ENCODE data around the gene TOE1.

TOE1 gene

GRCh38 chr1:45345014-45345413, 5.0 kb downstream of the TOE1 start:
- H3K4me3 ChIP-seq: no peak overlapping the region
- no peak overlapping the region for H3K27ac ChIP-seq
- no peak overlapping the region for H3K9ac ChIP-seq (ENCODE audit: insufficient read length)
- H3K36me3 ChIP-seq (ENCODE audit: insufficient read depth, low read length): peaks cover 31% of the 10 kb centered on the region
- no peak for TF ChIP-seq POLR2AphosphoS5 (IDR thresholded peaks at IDR 0.05; ENCODE audit: borderline replicate concordance, low read depth, low read length)
- no peaks in the 10 kb centered on the region for H3K9me3 ChIP-seq (ENCODE audit: low read depth, low read length)
- no peak for DNase-seq (ENCODE audit: low read depth, low spot score)

- no peak overlapping the region for H3K9ac ChIP-seq (ENCODE audit: insufficient read length)
- TF ChIP-seq POLR2AphosphoS5 (IDR thresholded peaks at IDR 0.05; ENCODE audit: borderline replicate concordance, low read depth, low read length): peak; percentile 24; the same call in 1 of the 2 replicates
- no peak for TF ChIP-seq FOXP2 (optimal IDR thresholded peaks at IDR 0.05; ENCODE audit: control extremely low read depth, extremely low read length, insufficient read depth)
- no peak overlapping the region for H3K27ac ChIP-seq
- H3K36me3 ChIP-seq (ENCODE audit: insufficient read depth, low read length): peaks cover 29% of the 10 kb centered on the region
- no peaks in the 10 kb centered on the region for H3K9me3 ChIP-seq (ENCODE audit: low read depth, low read length)
- DNase-seq (ENCODE audit: low read depth, low spot score): no peak
- H3K4me3 ChIP-seq: no peak overlapping the region
These were observed 6.5 kb downstream of the TOE1 start for GRCh38 chr1:45346473-45346872.

- TF ChIP-seq FOXP2 (optimal IDR thresholded peaks at IDR 0.05; ENCODE audit: control extremely low read depth, extremely low read length, insufficient read depth) (no peak), POLR2AphosphoS5 (IDR thresholded peaks at IDR 0.05; ENCODE audit: borderline replicate concordance, low read depth, low read length) (no peak), EZH2 (IDR thresholded peaks at IDR 0.05) (no peak)
- Histone ChIP-seq H3K27ac (no peak overlapping the region), H3K36me3 (ENCODE audit: insufficient read depth, low read length) (peaks cover 13% of the 10 kb centered on the region)
These were observed 8.1 kb downstream of the TOE1 start for GRCh38 chr1:45348020-45348419.

GRCh38 chr1:45348609-45348965, 8.6 kb downstream of the TOE1 start:
- peaks cover 8% of the 10 kb centered on the region; the same call in 1 of the 2 replicates for H3K36me3 ChIP-seq (ENCODE audit: insufficient read depth, low read length)
- TF ChIP-seq EZH2 (IDR thresholded peaks at IDR 0.05) (no peak), POLR2AphosphoS5 (IDR thresholded peaks at IDR 0.05; ENCODE audit: borderline replicate concordance, low read depth, low read length) (no peak), FOXP2 (optimal IDR thresholded peaks at IDR 0.05; ENCODE audit: control extremely low read depth, extremely low read length, insufficient read depth) (no peak)
- H3K9ac ChIP-seq (ENCODE audit: insufficient read length): no peak overlapping the region
- DNase-seq (ENCODE audit: low read depth, low spot score): no peak
- no peaks in the 10 kb centered on the region for H3K9me3 ChIP-seq (ENCODE audit: low read depth, low read length)
- H3K27ac ChIP-seq: no peak overlapping the region
- no peak overlapping the region for H3K4me3 ChIP-seq

More at GRCh38 chr1:45348020-45348419, 8.1 kb downstream of the TOE1 start:
- Histone ChIP-seq H3K9me3 (ENCODE audit: low read depth, low read length) (no peaks in the 10 kb centered on the region), H3K4me3 (no peak overlapping the region), H3K9ac (ENCODE audit: insufficient read length) (no peak overlapping the region)
- no peak for DNase-seq (ENCODE audit: low read depth, low spot score)

- no peak for DNase-seq (ENCODE audit: low read depth, low spot score)
- Histone ChIP-seq H3K9ac (ENCODE audit: insufficient read length) (no peak overlapping the region), H3K27ac (no peak overlapping the region)
These were observed 9.2 kb downstream of the TOE1 start for GRCh38 chr1:45348966-45349677.

GRCh38 chr1:45351508-45351907, 11.5 kb downstream of the TOE1 start:
- DNase-seq (ENCODE audit: low read depth, low spot score): no peak
- Histone ChIP-seq H3K27ac (no peak overlapping the region), H3K9me3 (ENCODE audit: low read depth, low read length) (no peaks in the 10 kb centered on the region), H3K9ac (ENCODE audit: insufficient read length) (no peak overlapping the region), H3K36me3 (ENCODE audit: insufficient read depth, low read length) (no peaks in the 10 kb centered on the region), H3K4me3 (no peak overlapping the region)
- no peak for TF ChIP-seq FOXP2 (optimal IDR thresholded peaks at IDR 0.05; ENCODE audit: control extremely low read depth, extremely low read length, insufficient read depth)
- TF ChIP-seq EZH2 (IDR thresholded peaks at IDR 0.05): no peak
- no peak for TF ChIP-seq POLR2AphosphoS5 (IDR thresholded peaks at IDR 0.05; ENCODE audit: borderline replicate concordance, low read depth, low read length)

More at GRCh38 chr1:45348966-45349677, 9.2 kb downstream of the TOE1 start:
- no peaks in the 10 kb centered on the region for H3K9me3 ChIP-seq (ENCODE audit: low read depth, low read length)
- no peak overlapping the region for H3K4me3 ChIP-seq
- H3K36me3 ChIP-seq (ENCODE audit: insufficient read depth, low read length): peaks cover 2% of the 10 kb centered on the region; the same call in 1 of the 2 replicates
- no peak for TF ChIP-seq EZH2 (IDR thresholded peaks at IDR 0.05)
- no peak for TF ChIP-seq POLR2AphosphoS5 (IDR thresholded peaks at IDR 0.05; ENCODE audit: borderline replicate concordance, low read depth, low read length)
- TF ChIP-seq FOXP2 (optimal IDR thresholded peaks at IDR 0.05; ENCODE audit: control extremely low read depth, extremely low read length, insufficient read depth): no peak

- no peaks in the 10 kb centered on the region for H3K36me3 ChIP-seq (ENCODE audit: insufficient read depth, low read length)
- H3K9me3 ChIP-seq (ENCODE audit: low read depth, low read length): no peaks in the 10 kb centered on the region
- H3K4me3 ChIP-seq: no peak overlapping the region
- no peak overlapping the region for H3K9ac ChIP-seq (ENCODE audit: insufficient read length)
- TF ChIP-seq FOXP2 (optimal IDR thresholded peaks at IDR 0.05; ENCODE audit: control extremely low read depth, extremely low read length, insufficient read depth) (no peak), EZH2 (IDR thresholded peaks at IDR 0.05) (no peak), POLR2AphosphoS5 (IDR thresholded peaks at IDR 0.05; ENCODE audit: borderline replicate concordance, low read depth, low read length) (no peak)
- no peak overlapping the region for H3K27ac ChIP-seq
- DNase-seq (ENCODE audit: low read depth, low spot score): no peak
These were observed 13.7 kb downstream of the TOE1 start for GRCh38 chr1:45353685-45354084.

GRCh38 chr1:45354838-45355237, 14.9 kb downstream of the TOE1 start:
- DNase-seq (ENCODE audit: low read depth, low spot score): no peak
- Histone ChIP-seq H3K9ac (ENCODE audit: insufficient read length) (no peak overlapping the region), H3K9me3 (ENCODE audit: low read depth, low read length) (no peaks in the 10 kb centered on the region), H3K36me3 (ENCODE audit: insufficient read depth, low read length) (no peaks in the 10 kb centered on the region), H3K27ac (no peak overlapping the region), H3K4me3 (no peak overlapping the region)
- TF ChIP-seq EZH2 (IDR thresholded peaks at IDR 0.05) (no peak), POLR2AphosphoS5 (IDR thresholded peaks at IDR 0.05; ENCODE audit: borderline replicate concordance, low read depth, low read length) (no peak), FOXP2 (optimal IDR thresholded peaks at IDR 0.05; ENCODE audit: control extremely low read depth, extremely low read length, insufficient read depth) (no peak)

GRCh38 chr1:45355683-45356082, 15.7 kb downstream of the TOE1 start:
- H3K9ac ChIP-seq (ENCODE audit: insufficient read length): no peak overlapping the region
- no peaks in the 10 kb centered on the region for H3K36me3 ChIP-seq (ENCODE audit: insufficient read depth, low read length)
- no peaks in the 10 kb centered on the region for H3K9me3 ChIP-seq (ENCODE audit: low read depth, low read length)
- TF ChIP-seq FOXP2 (optimal IDR thresholded peaks at IDR 0.05; ENCODE audit: control extremely low read depth, extremely low read length, insufficient read depth): no peak
- no peak for TF ChIP-seq POLR2AphosphoS5 (IDR thresholded peaks at IDR 0.05; ENCODE audit: borderline replicate concordance, low read depth, low read length)
- no peak for TF ChIP-seq EZH2 (IDR thresholded peaks at IDR 0.05)
- H3K4me3 ChIP-seq: no peak overlapping the region
- no peak for DNase-seq (ENCODE audit: low read depth, low spot score)
- no peak overlapping the region for H3K27ac ChIP-seq
